Inflammatory macrophage treated with lipopolysaccharide for 1 hour (primary cell): ENCODE results near the gene CMAS.
"Not testable (repeated sequence)": the region's sequence is repeated elsewhere in the genome, so short reads cannot be mapped to it uniquely, and the experiment has no call there.

ENCODE experiments used
- DNase-seq, 2 donors: peaks; one replicate each; pipeline ENCODE4 v3.0.0-alpha.2; 2020 to 2022

CMAS gene

DNA sequence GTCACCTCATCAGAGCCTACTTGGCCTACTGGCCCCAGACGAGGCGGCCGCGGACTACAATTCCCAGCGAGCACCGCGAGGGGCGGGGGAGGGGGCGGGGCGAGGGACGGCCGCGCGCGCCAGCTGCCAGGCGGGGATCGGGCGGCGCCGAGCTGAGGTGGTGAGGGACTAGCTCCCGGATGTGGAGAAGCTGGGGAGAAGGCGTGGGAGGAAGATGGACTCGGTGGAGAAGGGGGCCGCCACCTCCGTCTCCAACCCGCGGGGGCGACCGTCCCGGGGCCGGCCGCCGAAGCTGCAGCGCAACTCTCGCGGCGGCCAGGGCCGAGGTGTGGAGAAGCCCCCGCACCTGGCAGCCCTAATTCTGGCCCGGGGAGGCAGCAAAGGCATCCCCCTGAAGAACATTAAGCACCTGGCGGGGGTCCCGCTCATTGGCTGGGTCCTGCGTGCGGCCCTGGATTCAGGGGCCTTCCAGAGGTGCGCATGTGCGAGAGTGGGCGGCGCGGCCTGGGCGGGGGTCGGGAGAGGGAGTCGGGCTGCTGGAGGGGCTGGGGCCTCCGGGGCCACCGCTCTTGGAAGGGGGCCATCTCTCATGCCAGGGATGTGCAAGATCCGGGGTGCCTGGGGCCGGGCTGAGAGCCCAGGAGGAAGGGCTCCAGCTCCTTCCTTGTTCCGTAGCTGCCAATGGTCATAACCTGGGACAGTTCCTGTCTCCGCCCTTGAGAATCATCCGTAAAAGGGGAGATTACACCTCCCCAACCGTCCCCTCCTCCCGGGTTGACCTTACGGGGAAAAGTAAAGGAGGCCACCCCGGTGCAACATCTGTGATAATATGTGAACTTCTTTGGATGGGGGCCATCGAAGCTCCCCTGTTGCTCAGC, at the start of gene CMAS:
TSS of gene CMAS (plus strand) at position 129 of the 878 bp plus-strand sequence. CDS start at position 215, 86 bp downstream.
- peak; percentile 68 to 80 for DNase-seq

DNA sequence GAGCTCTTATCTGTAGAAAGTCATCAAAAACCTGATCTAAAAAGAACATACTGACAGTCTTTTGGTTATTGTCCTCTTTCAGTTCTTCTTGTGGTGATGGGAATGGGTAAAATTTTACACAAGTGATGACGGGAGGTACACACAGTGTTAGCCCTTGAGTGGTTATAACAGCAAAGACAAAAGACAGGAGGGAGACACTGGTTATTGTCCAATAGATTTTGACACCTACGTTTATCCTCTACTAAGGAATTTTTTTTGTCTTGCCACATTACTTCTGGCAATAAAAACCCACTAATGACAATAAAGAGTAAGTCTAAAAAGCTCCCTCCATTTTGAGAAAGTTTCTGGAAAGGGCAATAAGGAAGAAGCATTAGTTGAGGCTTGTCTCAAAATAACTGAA, 47.7 kb upstream of the CMAS start:
- no peak for DNase-seq

DNA sequence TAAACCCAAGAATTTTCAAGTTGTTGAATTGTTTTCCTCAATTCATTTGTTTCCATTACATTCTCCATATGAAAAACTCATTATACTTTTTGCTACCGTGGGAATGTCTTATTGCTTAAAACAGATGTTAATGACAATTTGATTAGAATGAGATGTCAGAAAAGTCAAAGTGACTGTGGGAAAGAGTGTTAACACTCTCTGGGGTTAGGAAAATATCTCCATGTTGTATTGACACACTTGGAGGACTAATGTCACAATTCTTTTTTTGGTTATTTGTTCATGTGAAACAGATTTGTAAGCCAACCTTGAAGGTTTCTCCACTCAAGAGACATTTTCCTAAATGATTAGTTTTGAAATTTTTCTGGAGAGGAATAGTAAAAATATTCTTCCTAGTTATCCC, 47.2 kb upstream of the CMAS start:
- no peak for DNase-seq

- no peak for DNase-seq
These were observed 43.6 kb upstream of the CMAS start for GRCh38 chr12:22002430-22002829.

GRCh38 chr12:22007794-22008193, 38.2 kb upstream of the CMAS start:
- not testable (repeated sequence) for DNase-seq

DNA sequence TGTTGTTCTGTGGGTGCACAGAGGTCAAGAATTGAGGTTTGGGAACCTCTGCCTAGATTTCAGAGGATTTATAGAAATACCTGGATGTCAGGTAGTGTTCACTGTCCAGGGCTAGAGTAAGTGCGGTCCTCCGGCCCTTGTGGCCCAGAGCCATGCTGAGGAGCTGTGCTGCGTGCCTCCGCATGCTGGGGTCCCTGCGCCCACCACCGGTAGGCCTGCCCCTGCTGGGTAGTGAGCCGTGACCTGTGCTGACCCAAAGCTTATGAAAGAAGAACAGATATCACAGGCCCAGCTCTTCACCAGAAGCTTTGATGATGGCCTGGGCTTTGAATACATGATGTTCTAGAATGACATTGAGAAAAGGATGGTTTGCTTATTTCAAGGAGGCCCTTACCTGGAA, 37.8 kb upstream of the CMAS start:
- no peak for DNase-seq

GRCh38 chr12:22014041-22014782, 31.8 kb upstream of the CMAS start:
- DNase-seq: no peak

GRCh38 chr12:22014783-22015144, 31.3 kb upstream of the CMAS start:
- no peak for DNase-seq

DNA sequence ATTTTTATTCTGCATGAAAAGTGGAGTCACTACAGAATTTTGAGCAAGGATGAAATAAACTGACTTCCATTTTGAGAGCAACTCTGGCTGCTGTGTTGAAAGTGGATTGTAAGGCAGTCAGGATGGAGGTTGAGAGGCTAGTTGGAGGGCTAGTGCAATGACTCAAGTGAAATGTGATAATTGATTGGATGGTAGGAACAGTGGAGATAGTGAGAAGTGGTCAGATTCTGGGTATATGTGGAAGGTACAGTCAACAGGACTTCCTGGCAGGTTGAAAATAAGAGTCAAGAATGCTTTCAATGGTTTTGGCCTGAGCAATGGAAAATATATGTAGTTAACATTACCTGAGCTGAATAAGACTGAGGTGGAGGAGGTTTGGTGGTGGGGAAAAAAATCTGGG, 29.0 kb upstream of the CMAS start:
- DNase-seq: no peak

GRCh38 chr12:22018860-22019259, 27.2 kb upstream of the CMAS start:
- DNase-seq: peak in 1 of 2 donors; percentile 17

GRCh38 chr12:22023489-22023888, 22.5 kb upstream of the CMAS start:
- not testable (repeated sequence) for DNase-seq

DNA sequence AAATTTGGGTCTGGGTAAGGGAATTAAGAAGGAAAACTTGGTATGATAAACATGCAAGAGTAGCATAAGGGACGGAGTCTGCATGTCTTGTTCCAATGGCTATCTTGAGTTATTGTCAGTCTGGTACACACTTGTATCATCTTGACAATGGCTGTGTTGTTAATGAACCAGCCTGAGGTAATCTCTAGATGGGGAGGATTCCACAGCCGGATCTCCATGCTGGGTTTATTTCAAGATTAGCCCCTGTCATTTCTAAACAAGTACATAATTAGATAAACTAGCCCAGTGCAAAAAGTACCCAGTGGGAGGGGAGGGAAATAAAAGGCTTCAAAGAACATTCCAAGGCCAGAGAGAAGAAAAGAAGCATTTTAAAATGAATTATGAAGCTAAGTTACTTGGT, 16.5 kb upstream of the CMAS start:
- no peak for DNase-seq

- DNase-seq: no peak
These were observed 16.0 kb upstream of the CMAS start for GRCh38 chr12:22029991-22030390.

- no peak for DNase-seq
These were observed 13.3 kb upstream of the CMAS start for GRCh38 chr12:22032732-22033131.

DNA sequence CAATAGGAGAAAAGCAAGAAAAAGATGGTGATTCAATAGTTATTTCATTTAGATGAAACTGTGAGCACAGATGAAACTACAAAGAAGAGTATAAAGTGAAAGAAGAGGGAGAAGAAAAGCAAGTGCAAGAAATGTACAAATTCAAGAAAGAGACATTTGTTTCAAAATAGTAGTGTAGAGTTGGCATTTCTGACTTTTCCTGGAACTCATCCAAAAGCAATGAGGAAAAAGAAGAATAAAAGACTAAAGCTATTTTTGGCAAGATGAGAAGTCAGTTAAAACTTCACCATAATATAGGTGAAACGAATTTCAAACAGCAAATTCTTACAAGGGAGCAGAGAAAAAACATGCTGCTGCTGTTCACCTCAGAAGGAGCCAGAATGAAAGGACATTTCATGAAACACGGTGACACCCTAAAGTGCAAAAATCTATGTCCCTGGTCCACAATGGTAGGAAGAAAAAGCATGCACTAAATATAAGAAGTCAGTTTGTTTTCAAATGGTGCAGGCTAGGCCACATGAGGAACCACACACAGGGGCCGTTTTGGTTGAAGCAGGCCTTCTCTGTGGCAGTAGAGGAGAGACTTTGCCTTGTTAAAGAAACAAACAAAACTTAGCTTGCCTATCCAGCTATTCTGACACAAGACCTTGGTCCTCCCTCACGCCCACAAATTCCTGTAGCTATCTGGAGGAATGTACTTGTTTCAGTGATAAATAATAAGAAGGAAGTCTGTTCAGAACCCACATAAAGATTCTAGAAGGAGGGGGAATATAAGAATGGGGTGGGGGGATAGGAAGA, 11.1 kb upstream of the CMAS start:
- DNase-seq: peak; percentile 39 to 41

GRCh38 chr12:22037947-22038346, 8.1 kb upstream of the CMAS start:
- DNase-seq: no peak

DNA sequence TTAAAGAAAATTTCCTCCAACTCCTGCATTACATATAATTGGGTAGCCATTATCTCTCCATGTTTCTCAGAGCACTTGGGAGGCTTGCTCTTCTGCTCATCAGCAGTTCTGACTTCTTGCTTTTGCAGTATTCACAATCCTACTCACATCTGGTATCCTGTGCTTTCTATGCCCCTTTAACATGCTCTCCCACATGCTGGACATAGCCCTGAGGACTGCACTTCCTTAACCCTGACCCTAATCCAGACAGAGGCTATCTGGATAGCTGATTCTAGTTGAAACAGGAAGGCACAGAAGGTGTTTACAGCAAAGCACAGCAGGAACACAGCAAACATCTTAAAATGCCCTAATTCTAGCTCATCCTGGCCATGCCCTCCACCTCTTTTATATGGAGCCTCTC, 7.3 kb upstream of the CMAS start:
- DNase-seq: no peak

- no peak for DNase-seq
These were observed 6.7 kb upstream of the CMAS start for GRCh38 chr12:22039361-22039760.

DNA sequence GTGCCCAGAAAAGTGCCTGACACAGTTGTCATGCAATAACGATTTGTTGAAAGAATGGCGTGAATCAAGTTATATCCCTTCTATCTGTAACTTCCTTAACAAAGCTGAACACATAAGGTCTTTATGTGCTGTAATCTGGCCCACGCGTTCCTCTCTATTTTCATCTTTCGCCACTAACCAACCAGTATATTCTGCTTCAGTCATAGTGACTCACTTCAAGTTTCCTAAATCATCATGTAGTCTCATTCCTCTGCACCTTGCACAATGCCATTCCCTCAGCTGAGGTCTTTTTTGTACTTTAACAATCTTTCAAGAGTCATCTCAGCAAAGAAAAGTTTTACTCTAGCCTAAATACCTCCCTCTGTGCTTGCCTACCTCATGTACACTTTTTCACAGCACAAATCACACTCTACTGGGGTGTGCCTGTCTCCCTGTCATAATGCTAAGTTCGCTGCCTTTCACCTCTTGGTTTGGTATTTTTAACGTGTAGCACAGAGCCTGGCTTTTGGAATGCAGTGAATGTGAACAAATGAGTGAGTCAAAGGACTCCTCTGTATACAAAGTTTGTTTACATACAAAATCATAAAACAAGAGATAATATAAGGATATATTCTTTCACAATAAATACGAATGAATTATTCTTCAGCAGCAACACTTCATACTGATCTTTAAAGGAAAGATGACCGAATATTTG, 2.9 kb upstream of the CMAS start:
- DNase-seq: peak; percentile 95 to 97

- DNase-seq: no peak
These were observed 2.1 kb upstream of the CMAS start for GRCh38 chr12:22043943-22044342.

- DNase-seq: no peak
These were observed 1.6 kb upstream of the CMAS start for GRCh38 chr12:22044391-22044790.

- no peak for DNase-seq
These were observed 961 bp downstream of the CMAS start for GRCh38 chr12:22046968-22047390.

DNA sequence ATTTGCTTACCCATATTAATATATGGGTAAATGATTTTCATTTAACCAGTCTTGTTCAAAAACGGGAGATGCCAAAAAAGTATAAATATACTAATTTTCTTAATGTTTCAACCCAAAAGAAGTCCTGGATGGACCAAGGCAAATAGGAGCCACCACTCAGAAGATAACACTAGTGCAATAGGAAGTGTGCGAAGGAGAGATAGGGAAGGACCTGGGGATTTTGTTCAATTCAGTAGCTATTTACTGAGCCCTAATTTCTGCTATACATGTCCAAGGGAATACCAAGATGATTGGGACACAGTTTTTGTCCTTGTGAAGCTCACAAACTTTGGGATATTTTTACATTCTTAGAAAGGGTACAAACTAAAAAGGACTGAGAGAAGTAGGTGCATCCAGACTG, 1.5 kb downstream of the CMAS start:
- no peak for DNase-seq
